Mammary epithelial cell (primary cell): Measurements from ENCODE around the gene FAM107B.

Experiments used
- EZH2 ChIP-seq: IDR thresholded peaks from 2 replicates; pipeline ENCODE4 v1.6.1; 2012; ENCODE audit warnings: low read length, inconsistent platforms, borderline replicate concordance
- TF ChIP-seq, protein P1 (sequence below), 2 donors: IDR thresholded peaks in 1 of 2; conservative IDR thresholded peaks in 1 of 2; 2 replicates each; pipeline ENCODE4 v1.5.1; 2011 to 2012; ENCODE audit warnings: inconsistent platforms in 2 of 2, low read length in 2 of 2, mild to moderate bottlenecking in 2 of 2, control low read depth in 1 of 2, low read depth in 1 of 2; ENCODE audit not compliant: insufficient read depth in 1 of 2; ENCODE audit errors: extremely low read depth in 1 of 2

DNA sequence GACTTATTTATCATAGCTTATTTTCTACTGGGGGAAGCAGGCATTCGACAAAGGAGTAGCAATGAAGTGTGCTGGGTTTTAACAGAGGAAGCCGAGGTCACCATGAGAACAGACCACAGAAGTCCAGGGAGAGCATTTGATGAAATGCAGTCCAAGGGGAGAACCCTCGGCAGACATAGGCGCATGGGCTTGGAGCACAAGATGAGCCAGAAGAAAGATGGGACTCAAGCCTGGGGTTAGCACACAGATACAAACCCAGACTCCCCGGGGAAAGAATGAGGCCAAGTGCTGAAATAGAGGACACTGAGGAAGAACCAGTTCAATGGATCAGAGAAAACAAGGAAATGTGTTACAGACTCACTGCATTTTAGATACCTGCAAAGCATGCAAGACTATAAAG is 209.5 kb downstream of the FAM107B start:
- TF ChIP-seq, protein P1, sequence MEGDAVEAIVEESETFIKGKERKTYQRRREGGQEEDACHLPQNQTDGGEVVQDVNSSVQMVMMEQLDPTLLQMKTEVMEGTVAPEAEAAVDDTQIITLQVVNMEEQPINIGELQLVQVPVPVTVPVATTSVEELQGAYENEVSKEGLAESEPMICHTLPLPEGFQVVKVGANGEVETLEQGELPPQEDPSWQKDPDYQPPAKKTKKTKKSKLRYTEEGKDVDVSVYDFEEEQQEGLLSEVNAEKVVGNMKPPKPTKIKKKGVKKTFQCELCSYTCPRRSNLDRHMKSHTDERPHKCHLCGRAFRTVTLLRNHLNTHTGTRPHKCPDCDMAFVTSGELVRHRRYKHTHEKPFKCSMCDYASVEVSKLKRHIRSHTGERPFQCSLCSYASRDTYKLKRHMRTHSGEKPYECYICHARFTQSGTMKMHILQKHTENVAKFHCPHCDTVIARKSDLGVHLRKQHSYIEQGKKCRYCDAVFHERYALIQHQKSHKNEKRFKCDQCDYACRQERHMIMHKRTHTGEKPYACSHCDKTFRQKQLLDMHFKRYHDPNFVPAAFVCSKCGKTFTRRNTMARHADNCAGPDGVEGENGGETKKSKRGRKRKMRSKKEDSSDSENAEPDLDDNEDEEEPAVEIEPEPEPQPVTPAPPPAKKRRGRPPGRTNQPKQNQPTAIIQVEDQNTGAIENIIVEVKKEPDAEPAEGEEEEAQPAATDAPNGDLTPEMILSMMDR (conservative IDR thresholded peaks at IDR 0.05 in 1 of 2, IDR thresholded peaks at IDR 0.05 in 1 of 2; ENCODE audit: extremely low read depth in 1 of 2, insufficient read depth in 1 of 2, low read depth in 1 of 2, low read length in 2 of 2), result no peak
- no peak for TF ChIP-seq EZH2
